Cardiac septum (tissue), 1 donor: ENCODE measurements around the gene GAS7. TPM values are rescaled to one million over a fixed set of nuclear protein-coding genes. Genes with fewer than 3 reads are reported as not detected.
"Not testable (repeated sequence)": the region's sequence is repeated elsewhere in the genome, so short reads cannot be mapped to it uniquely, and the experiment has no call there.

Experiments
- DNase-seq: peaks from one replicate; pipeline ENCODE4 v3.0.0-alpha.2; 2020; ENCODE audit warnings: low spot score
- intact Hi-C: fragments of 100-400 bp; cut with DNase I; formaldehyde crosslinking; loops from one replicate; pipeline ENCODE4 v1.14.0; 2022
- total RNA-seq: library from RNA; stranded (reverse); fragmentation: NEBNext Ultra II Directional; extraction: Animal tissue kit (Norgen Biotek cat#: 25700); gene quantifications from one replicate; pipeline ENCODE4 v1.2.1, GENCODE V29; 2021
- donor health status: DM: no; HTN: no; CAD: no.

GAS7 gene
- total RNA-seq, 1 donor from 2014 or later = 75.9 TPM

DNA sequence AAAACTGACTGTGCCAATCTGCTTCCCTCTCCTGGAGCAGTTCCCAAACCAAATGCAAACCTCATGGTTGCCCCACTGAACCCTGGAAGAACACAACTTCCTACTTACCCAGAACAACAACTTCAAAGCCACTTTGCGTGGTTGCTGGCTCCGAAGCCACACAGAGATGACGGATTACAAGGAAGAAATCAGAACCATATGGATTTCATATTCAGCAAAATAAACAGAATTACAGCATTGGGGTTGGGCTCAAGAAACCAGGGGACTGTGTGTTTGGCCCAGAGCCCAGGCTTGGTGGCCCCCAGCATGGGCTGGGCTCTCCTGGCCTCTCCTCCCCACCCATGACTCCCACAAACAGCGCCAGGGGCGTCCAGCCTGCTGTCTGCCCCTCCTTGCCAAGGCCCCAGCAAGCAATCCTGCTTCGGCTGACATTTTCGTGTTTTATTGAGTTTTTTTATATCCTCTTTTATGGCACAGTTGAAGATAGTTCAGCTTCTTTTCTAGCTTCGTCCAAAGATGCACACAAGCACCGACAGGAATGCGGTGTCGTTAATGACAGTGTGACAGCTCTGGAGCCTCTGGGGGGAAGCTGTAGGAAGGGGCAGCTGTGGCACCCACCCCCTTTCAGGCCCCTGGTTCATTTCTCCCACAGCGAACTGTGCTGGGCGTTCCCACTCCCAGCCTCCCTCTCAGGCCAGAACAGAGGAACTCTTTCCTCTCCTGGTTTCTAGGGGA lies 137.1 kb downstream of the GAS7 start:
- intact Hi-C loops = no loop called here
- peak; percentile 70 for DNase-seq

GRCh38 chr17:10060526-10060925 lies 137.9 kb downstream of the GAS7 start:
- DNase-seq = peak; percentile 54
- intact Hi-C loops = no loop called here

GRCh38 chr17:10059684-10060211 lies 138.7 kb downstream of the GAS7 start:
- peak; percentile 74 for DNase-seq
- intact Hi-C loops = no loop called here

- intact Hi-C loops = no loop called here
Measured at GRCh38 chr17:10058921-10059683, 139.3 kb downstream of the GAS7 start.

DNA sequence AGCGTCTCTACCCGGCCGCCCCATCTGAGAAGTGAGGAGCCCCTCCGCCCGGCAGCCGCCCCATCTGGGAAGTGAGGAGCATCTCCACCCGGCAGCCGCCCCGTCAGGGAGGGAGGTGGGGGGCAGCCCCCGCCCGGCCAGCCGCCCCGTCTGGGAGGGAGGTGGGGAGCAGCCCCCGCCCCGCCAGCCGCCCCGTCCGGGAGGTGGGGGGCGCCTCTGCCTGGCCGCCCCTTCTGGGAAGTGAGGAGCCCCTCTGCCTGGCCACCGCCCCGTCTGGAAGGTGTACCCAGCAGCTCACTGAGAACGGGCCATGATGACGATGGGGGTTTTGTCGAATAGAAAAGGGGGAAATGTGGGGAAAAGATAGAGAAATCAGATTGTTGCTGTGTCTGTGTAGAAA lies 140.9 kb downstream of the GAS7 start:
- intact Hi-C loops = not testable (repeated sequence)
- DNase-seq = peak; percentile 47

More at GRCh38 chr17:10058921-10059683, 139.3 kb downstream of the GAS7 start:
- DNase-seq = peak; percentile 67

DNA sequence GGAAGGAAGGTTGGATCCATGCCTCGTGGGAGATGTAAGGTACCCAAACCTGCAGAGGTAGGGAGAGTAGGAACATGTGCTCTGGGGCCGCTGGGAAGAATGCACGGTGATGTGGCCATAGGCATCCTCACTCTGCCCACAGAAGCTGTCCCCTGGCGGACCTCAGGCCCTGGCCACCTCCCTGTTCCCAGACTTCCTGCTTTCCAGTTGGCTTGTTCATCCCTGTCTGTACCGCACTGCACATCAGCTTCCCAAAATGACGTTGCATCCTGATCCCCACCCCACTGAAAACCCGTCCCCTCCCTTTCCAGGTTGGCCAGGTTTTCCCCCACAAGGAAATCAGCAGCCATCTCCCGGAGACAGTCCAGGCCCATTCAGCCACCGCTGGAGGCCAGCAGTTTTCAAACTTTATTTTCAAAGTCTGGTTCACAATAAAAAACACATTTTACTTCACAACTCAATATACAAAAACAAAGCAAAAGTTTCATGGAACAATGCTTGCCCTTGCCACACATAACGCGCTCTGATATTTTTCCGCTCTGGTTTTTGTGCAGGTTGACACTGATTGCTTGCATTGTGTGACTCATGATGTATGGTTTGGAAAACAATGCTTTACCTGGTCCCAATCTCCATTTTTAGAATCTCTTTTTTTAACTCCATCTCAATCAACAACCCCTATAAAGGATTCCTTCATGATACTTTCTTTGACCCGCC lies 143.0 kb downstream of the GAS7 start:
- peak; percentile 75 for DNase-seq

GRCh38 chr17:10053782-10054540 lies 144.4 kb downstream of the GAS7 start:
- DNase-seq = no peak
- intact Hi-C loops = loop anchor here (5.0 kb wide), 1 partner anchor 58 kb away; no protein-coding TSS in a partner anchor

More for the DNA sequence above, 143.0 kb downstream of the GAS7 start:
- intact Hi-C loops = no loop called here

- intact Hi-C loops = loop anchor here (5.0 kb wide), 1 partner anchor 60 kb away; no protein-coding TSS in a partner anchor
- DNase-seq = no peak
Measured at GRCh38 chr17:10052106-10052813, 146.1 kb downstream of the GAS7 start.

GRCh38 chr17:10051112-10051511 lies 147.3 kb downstream of the GAS7 start:
- DNase-seq = no peak
- intact Hi-C loops = loop anchor here (5.0 kb wide), 1 partner anchor 61 kb away; no protein-coding TSS in a partner anchor

- intact Hi-C loops = loop anchor here (5.0 kb wide), 1 partner anchor 62 kb away; no protein-coding TSS in a partner anchor
- DNase-seq = no peak
Measured at GRCh38 chr17:10050597-10051101, 147.8 kb downstream of the GAS7 start.

- intact Hi-C loops = no loop called here
- DNase-seq = no peak
Measured at GRCh38 chr17:10048629-10049350, 149.6 kb downstream of the GAS7 start.

GRCh38 chr17:10046786-10047785 lies 151.3 kb downstream of the GAS7 start:
- intact Hi-C loops = no loop called here

GRCh38 chr17:10045871-10046658 lies 152.3 kb downstream of the GAS7 start:
- no peak for DNase-seq

More at GRCh38 chr17:10046786-10047785, 151.3 kb downstream of the GAS7 start:
- DNase-seq = no peak

GRCh38 chr17:10042589-10043244 lies 155.7 kb downstream of the GAS7 start:
- DNase-seq = no peak
- intact Hi-C loops = no loop called here

More at GRCh38 chr17:10045871-10046658, 152.3 kb downstream of the GAS7 start:
- intact Hi-C loops = no loop called here
